ENCODE results near the gene NEU2. TPM values are rescaled to one million over a fixed set of nuclear protein-coding genes. Genes with fewer than 3 reads are reported as not detected.

NEU2 gene
- total and polyA plus RNA-seq, 2 of the 4 experiments (the other 2 are of a cell fraction) = not detected

- Histone ChIP-seq H3K9me3 (ENCODE audit: control insufficient read depth, insufficient read depth, low read length) (no peaks in the 10 kb centered on the region), H4K91ac (ENCODE audit: insufficient read depth, low read depth, low read length) (no peak overlapping the region), H3K56ac (ENCODE audit: extremely low read depth, insufficient read depth, low read length) (no peak overlapping the region), H3K14ac (replicated peaks; ENCODE audit: low read depth, low read length) (no peak overlapping the region), H3K4me1 (ENCODE audit: control insufficient read depth, insufficient read depth, low read length) (no peaks in the 10 kb centered on the region), H3K23ac (ENCODE audit: low read depth, low read length) (no peak overlapping the region), H3K4me3 (ENCODE audit: insufficient read depth, low read depth, low read length) (no peak overlapping the region), H4K5ac (ENCODE audit: low read depth, low read length) (no peak overlapping the region), H2BK120ac (ENCODE audit: low read depth, low read length) (no peak overlapping the region), H2BK15ac (ENCODE audit: low read depth, low read length) (no peak overlapping the region), H2AK9ac (replicated peaks; ENCODE audit: low read depth, low read length, poor library complexity) (no peak overlapping the region), H3K27ac (ENCODE audit: insufficient read depth, low read length) (no peak overlapping the region), H3K79me1 (ENCODE audit: low read depth in 1 of 2, low read length in 2 of 2) (no peaks in the 10 kb centered on the region), H3K27me3 (ENCODE audit: control insufficient read depth, insufficient read depth, low read length) (peaks cover 7% of the 10 kb centered on the region), H2BK5ac (ENCODE audit: low read depth, low read length, poor library complexity, severe bottlenecking) (no peak overlapping the region), H3K18ac (ENCODE audit: low read depth, low read length) (no peak overlapping the region), H3K4me2 (ENCODE audit: low read depth, low read length) (no peak overlapping the region), H4K20me1 (ENCODE audit: insufficient read depth, low read length) (no peaks in the 10 kb centered on the region), H3K9ac (ENCODE audit: low read depth, low read length) (no peak overlapping the region), H3K36me3 (ENCODE audit: control insufficient read depth, insufficient read depth, low read length) (no peaks in the 10 kb centered on the region), H2BK20ac (ENCODE audit: low read depth, low read length) (no peak overlapping the region), H3K4ac (ENCODE audit: low read depth, low read length) (no peak overlapping the region), H2AFZ (replicated peaks; ENCODE audit: low read length, poor library complexity) (peak overlapping the region; percentile 51), H2AK5ac (ENCODE audit: low read depth, low read length) (no peak overlapping the region), H3K9me1 (ENCODE audit: insufficient read depth, low read length) (no peaks in the 10 kb centered on the region), H4K8ac (ENCODE audit: low read depth in 2 of 2, low read length in 2 of 2) (no peak overlapping the region)
- ChIA-PET CTCF (no interaction called here), POLR2A (ENCODE audit: unreplicated experiment) (no interaction called here)
- in situ Hi-C loops (cut with MboI; ENCODE audit: low sequenced_read_pairs) = no loop called here
- intact Hi-C loops (cut with micrococcal nuclease) = no loop called here
- ATAC-seq (ENCODE audit: low read depth) (no peak), DNase-seq (no peak)
- BruUV-seq (replicated peaks) = no TSS peak
- 20% methylated on average over 2 of the region's 10 CpGs; no CpG with 5 or more reads in 1 of the 2 experiments for WGBS, 2 experiments (ENCODE audit: extremely low coverage in 2 of 2, insufficient read length in 1 of 2)
- TF ChIP-seq FOS (IDR thresholded peaks at IDR 0.05; ENCODE audit: low read depth, low read length) (no peak), MAZ (IDR thresholded peaks at IDR 0.05; ENCODE audit: borderline replicate concordance, low read depth, low read length) (no peak), RCOR1 (IDR thresholded peaks at IDR 0.05; ENCODE audit: insufficient replicate concordance, low read length) (no peak), SMC3 (IDR thresholded peaks at IDR 0.05; ENCODE audit: low read depth, low read length) (no peak), USF2 (IDR thresholded peaks at IDR 0.05; ENCODE audit: low read depth, low read length) (no peak), CHD1 (IDR thresholded peaks at IDR 0.05; ENCODE audit: low read depth, low read length) (no peak), RFX5 (IDR thresholded peaks at IDR 0.05; ENCODE audit: low read depth, low read length) (no peak), CTCF (conservative IDR thresholded peaks at IDR 0.05; ENCODE audit: low read depth, low read length) (no peak), POLR2A (IDR thresholded peaks at IDR 0.05; ENCODE audit: low read depth, low read length) (no peak), BHLHE40 (IDR thresholded peaks at IDR 0.05; ENCODE audit: low read depth, low read length) (no peak), MAFK (IDR thresholded peaks at IDR 0.05; ENCODE audit: low read depth, low read length) (no peak), MXI1 (IDR thresholded peaks at IDR 0.05; ENCODE audit: borderline replicate concordance, low read depth, low read length) (no peak), CEBPB (IDR thresholded peaks at IDR 0.05; ENCODE audit: low read depth, low read length) (no peak), RAD21 (IDR thresholded peaks at IDR 0.05; ENCODE audit: low read length) (no peak), NFE2L2 (IDR thresholded peaks at IDR 0.05; ENCODE audit: low read depth, low read length) (no peak), ELK1 (IDR thresholded peaks at IDR 0.05; ENCODE audit: borderline replicate concordance, low read depth, low read length) (no peak)
- dilution Hi-C loops (cut with HindIII; ENCODE audit: low sequenced_read_pairs, unreplicated experiment) = no loop called here
These were observed 47.0 kb downstream of the NEU2 start for GRCh38 chr2:233079473-233079877.

All from IMR-90 (cell line).